Measurements from ENCODE around the gene TMEM238L.

Gene TMEM238L

DNA sequence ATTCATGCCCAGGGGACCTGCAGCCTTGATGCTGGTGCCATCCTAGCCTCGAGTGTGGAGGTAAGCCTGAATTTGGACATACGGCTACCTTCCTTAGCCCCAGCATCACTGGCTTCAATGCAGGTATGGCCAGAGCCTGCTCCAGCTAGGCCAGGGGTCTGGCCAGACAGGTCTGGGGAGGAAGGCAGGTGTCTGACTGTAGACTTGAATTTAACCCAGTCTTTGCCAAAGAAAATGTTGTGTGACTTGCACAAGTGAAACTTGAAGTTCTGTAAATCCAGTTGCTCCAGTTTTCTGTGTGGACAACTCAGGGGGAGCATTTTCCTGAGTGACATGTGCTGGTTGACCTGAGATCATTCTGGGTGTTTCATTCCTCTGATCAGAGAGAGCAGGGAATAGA, 32.8 kb downstream of the TMEM238L start:
- no peak for TF ChIP-seq CTCF (IDR thresholded peaks at IDR 0.05; ENCODE audit: borderline replicate concordance, control extremely low read depth, extremely low read depth, insufficient read depth, missing control alignments)
- DNase-seq (ENCODE audit: low spot score): no peak
- in situ Hi-C loops (cut with MboI; ENCODE audit: low sequenced_read_pairs, unreplicated experiment): no loop called here

- in situ Hi-C loops (cut with MboI; ENCODE audit: low sequenced_read_pairs, unreplicated experiment): no loop called here
- no peak for TF ChIP-seq CTCF (IDR thresholded peaks at IDR 0.05; ENCODE audit: borderline replicate concordance, control extremely low read depth, extremely low read depth, insufficient read depth, missing control alignments)
- DNase-seq (ENCODE audit: low spot score): no peak
Measured at GRCh38 chr17:10769840-10770239, 34.1 kb downstream of the TMEM238L start.

DNA sequence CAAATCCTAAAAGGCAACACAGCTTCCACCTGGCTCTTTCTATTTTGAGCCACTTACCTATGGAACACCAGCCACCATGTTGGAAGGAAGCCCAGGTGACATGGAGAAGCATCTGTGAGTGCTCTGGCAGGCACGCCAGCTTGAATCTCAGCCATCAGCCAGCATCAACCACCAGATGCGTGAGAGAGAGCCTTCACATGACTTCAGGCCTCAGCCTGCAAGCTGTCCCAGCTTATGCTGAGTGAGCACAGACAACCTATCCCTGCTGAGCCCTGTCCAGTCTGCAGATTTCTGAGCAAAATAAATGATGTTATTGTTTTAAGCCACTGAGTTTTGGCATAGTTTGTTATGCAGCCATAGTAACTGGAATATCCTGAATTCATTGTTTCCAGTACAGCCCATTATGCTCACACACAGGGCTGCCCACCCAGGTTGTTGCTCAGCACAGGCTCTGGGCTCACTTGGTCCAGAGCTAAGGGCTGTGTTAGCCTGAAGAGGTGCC, 35.1 kb downstream of the TMEM238L start:
- TF ChIP-seq CTCF (IDR thresholded peaks at IDR 0.05; ENCODE audit: borderline replicate concordance, control extremely low read depth, extremely low read depth, insufficient read depth, missing control alignments): no peak
- in situ Hi-C loops (cut with MboI; ENCODE audit: low sequenced_read_pairs, unreplicated experiment): no loop called here
- no peak for DNase-seq (ENCODE audit: low spot score)

DNA sequence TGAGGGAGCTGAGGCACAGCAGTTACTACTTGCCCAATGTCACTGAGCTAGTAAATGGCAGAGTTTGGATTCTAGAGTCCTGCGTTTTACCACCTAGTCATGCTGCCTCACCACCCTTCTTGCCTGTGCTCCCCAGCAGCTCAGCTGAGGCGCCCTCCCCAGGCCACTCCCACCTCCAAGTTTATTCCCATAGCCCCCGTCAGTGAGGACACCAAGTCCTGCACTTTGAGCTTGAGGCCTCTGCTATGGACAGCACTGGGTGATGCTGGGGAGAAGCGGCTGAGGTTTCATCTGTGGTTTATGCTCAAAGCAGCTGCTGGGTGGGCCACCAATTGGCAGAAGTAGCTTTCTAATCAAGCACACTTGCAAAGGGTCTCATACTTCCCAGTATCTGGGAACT, 36.7 kb downstream of the TMEM238L start:
- in situ Hi-C loops (cut with MboI; ENCODE audit: low sequenced_read_pairs, unreplicated experiment): no loop called here
- TF ChIP-seq CTCF (IDR thresholded peaks at IDR 0.05; ENCODE audit: borderline replicate concordance, control extremely low read depth, extremely low read depth, insufficient read depth, missing control alignments): no peak
- no peak for DNase-seq (ENCODE audit: low spot score)

- no peak for DNase-seq (ENCODE audit: low spot score)
- in situ Hi-C loops (cut with MboI; ENCODE audit: low sequenced_read_pairs, unreplicated experiment): no loop called here
- no peak for TF ChIP-seq CTCF (IDR thresholded peaks at IDR 0.05; ENCODE audit: borderline replicate concordance, control extremely low read depth, extremely low read depth, insufficient read depth, missing control alignments)
Measured at GRCh38 chr17:10762037-10762436, 41.9 kb downstream of the TMEM238L start.

GRCh38 chr17:10761281-10761680, 42.6 kb downstream of the TMEM238L start:
- DNase-seq (ENCODE audit: low spot score): no peak
- TF ChIP-seq CTCF (IDR thresholded peaks at IDR 0.05; ENCODE audit: borderline replicate concordance, control extremely low read depth, extremely low read depth, insufficient read depth, missing control alignments): no peak
- in situ Hi-C loops (cut with MboI; ENCODE audit: low sequenced_read_pairs, unreplicated experiment): no loop called here

GRCh38 chr17:10758062-10758461, 45.8 kb downstream of the TMEM238L start:
- in situ Hi-C loops (cut with MboI; ENCODE audit: low sequenced_read_pairs, unreplicated experiment): no loop called here
- no peak for DNase-seq (ENCODE audit: low spot score)
- no peak for TF ChIP-seq CTCF (IDR thresholded peaks at IDR 0.05; ENCODE audit: borderline replicate concordance, control extremely low read depth, extremely low read depth, insufficient read depth, missing control alignments)
